GM20000 (cell line): ENCODE data around the gene CBX2.
"Not testable (repeated sequence)": the region's sequence is repeated elsewhere in the genome, so short reads cannot be mapped to it uniquely, and the experiment has no call there.

Experiments used
- DNase-seq: peaks from one replicate; pipeline ENCODE4 v3.0.0; 2012; ENCODE audit warnings: low spot score
- CTCF ChIP-seq: IDR thresholded peaks from 2 replicates; pipeline ENCODE4 v1.5.1; 2012; ENCODE audit warnings: mild to moderate bottlenecking, control low read depth; ENCODE audit errors: extremely low read depth, missing control alignments

Gene CBX2

GRCh38 chr17:79758271-79758670, 19.7 kb upstream of the CBX2 start:
- DNase-seq, result no peak
- TF ChIP-seq CTCF, result no peak

- TF ChIP-seq CTCF, result no peak
- no peak for DNase-seq
Measured at GRCh38 chr17:79760197-79760906, 17.6 kb upstream of the CBX2 start.

GRCh38 chr17:79761894-79762589, 15.9 kb upstream of the CBX2 start:
- no peak for TF ChIP-seq CTCF
- no peak for DNase-seq

- TF ChIP-seq CTCF, result no peak
Measured at GRCh38 chr17:79765708-79766107, 12.2 kb upstream of the CBX2 start.

GRCh38 chr17:79769570-79770506, 8.1 kb upstream of the CBX2 start:
- TF ChIP-seq CTCF, result no peak
- DNase-seq, result no peak

More at GRCh38 chr17:79765708-79766107, 12.2 kb upstream of the CBX2 start:
- no peak for DNase-seq

GRCh38 chr17:79771276-79771675, 6.7 kb upstream of the CBX2 start:
- DNase-seq, result no peak
- no peak for TF ChIP-seq CTCF

- DNase-seq, result not testable (repeated sequence)
Measured at GRCh38 chr17:79772726-79773125, 5.2 kb upstream of the CBX2 start.
